Measurements from ENCODE around the gene ACACA.

GRCh38 chr17:37103231-37103630, 303.4 kb downstream of the ACACA start:
- TF ChIP-seq CTCF (conservative IDR thresholded peaks at IDR 0.05) = no peak
- no peak for TF ChIP-seq ZFX (IDR thresholded peaks at IDR 0.05)

All from C4-2B (cell line).